GM23338 (cell line): ENCODE results near the gene DPPA2. TPM values are rescaled to one million over a fixed set of nuclear protein-coding genes. Genes with fewer than 3 reads are reported as not detected.

Source experiments
- ATAC-seq: fragments of 200-7000 bp; cut with Tn5 transposase; 3 replicates; pipeline ENCODE4 v1.9.1; 2020
- DNase-seq: peaks from one replicate; pipeline ENCODE4 v3.0.0-alpha.2; 2015; ENCODE audit warnings: low spot score
- H2AFZ ChIP-seq: fragments of 200-600 bp; sonication (generic); 2 replicates; pipeline ENCODE4 v1.8.0; 2016; ENCODE audit warnings: antibody characterized with exemption, mild to moderate bottlenecking, moderate library complexity
- H3F3A ChIP-seq: fragments of 200-600 bp; sonication (generic); replicated peaks from 2 replicates; pipeline ENCODE4 v1.8.0; 2017; ENCODE audit warnings: antibody characterized with exemption, mixed run types, low read depth
- H3K27ac ChIP-seq: fragments of 200-600 bp; sonication (generic); 2 replicates; pipeline ENCODE4 v1.6.1; 2016; ENCODE audit warnings: low read depth
- H3K27me3 ChIP-seq: fragments of 200-600 bp; sonication (generic); 2 replicates; pipeline ENCODE4 v1.8.0; 2016; ENCODE audit warnings: mild to moderate bottlenecking, mixed run types, moderate library complexity; ENCODE audit not compliant: insufficient read depth
- H3K36me3 ChIP-seq: fragments of 200-600 bp; sonication (generic); 2 replicates; pipeline ENCODE4 v1.8.0; 2016; ENCODE audit warnings: mild to moderate bottlenecking; ENCODE audit not compliant: insufficient read depth
- H3K4me1 ChIP-seq: fragments of 200-600 bp; sonication (generic); 2 replicates; pipeline ENCODE4 v1.8.0; 2016; ENCODE audit warnings: mild to moderate bottlenecking, moderate library complexity; ENCODE audit not compliant: insufficient read depth
- H3K4me2 ChIP-seq: fragments of 200-600 bp; sonication (generic); 2 replicates; pipeline ENCODE4 v1.7.1; 2017; ENCODE audit warnings: mixed run types
- H3K4me3 ChIP-seq: fragments of 200-600 bp; sonication (generic); 2 replicates; pipeline ENCODE4 v1.6.1; 2016; ENCODE audit warnings: mixed run types
- H3K79me2 ChIP-seq: fragments of 200-600 bp; sonication (generic); replicated peaks from 2 replicates; pipeline ENCODE4 v1.8.0; 2017; ENCODE audit warnings: mild to moderate bottlenecking; ENCODE audit not compliant: insufficient read depth
- H3K9me2 ChIP-seq: fragments of 200-600 bp; sonication (generic); 2 replicates; pipeline ENCODE4 v1.8.0; 2017; ENCODE audit not compliant: insufficient read depth
- H4K20me1 ChIP-seq: fragments of 200-600 bp; sonication (generic); replicated peaks from 2 replicates; pipeline ENCODE4 v1.8.0; 2017; ENCODE audit warnings: mild to moderate bottlenecking; ENCODE audit not compliant: insufficient read depth
- H3K27ac Mint-ChIP-seq: 2 replicates; pipeline ENCODE4 v1.8.0; 2020; ENCODE audit warnings: inconsistent platforms, mild to moderate bottlenecking, moderate library complexity, mixed read lengths
- H3K27me3 Mint-ChIP-seq: 3 replicates; pipeline ENCODE4 v1.8.0; 2022; ENCODE audit warnings: low read depth, mild to moderate bottlenecking, moderate library complexity, mixed read lengths, inconsistent platforms; ENCODE audit not compliant: insufficient read depth, poor library complexity
- H3K36me3 Mint-ChIP-seq: 3 replicates; pipeline ENCODE4 v1.8.0; 2021; ENCODE audit warnings: low read depth, mild to moderate bottlenecking, inconsistent platforms, moderate library complexity, mixed read lengths
- H3K4me1 Mint-ChIP-seq: 3 replicates; pipeline ENCODE4 v1.8.0; 2020; ENCODE audit warnings: mild to moderate bottlenecking, inconsistent platforms, mixed read lengths
- H3K4me3 Mint-ChIP-seq: 3 replicates; pipeline ENCODE4 v1.8.0; 2021; ENCODE audit warnings: moderate library complexity, mild to moderate bottlenecking, inconsistent platforms, mixed read lengths
- H3K9me3 Mint-ChIP-seq: 3 replicates; pipeline ENCODE4 v1.8.0; 2020; ENCODE audit warnings: moderate library complexity, mild to moderate bottlenecking, inconsistent platforms, mixed read lengths
- ZNF114 ChIP-seq: fragments of 250-450 bp; sonication (Bioruptor Pico); IDR thresholded peaks from 2 replicates; pipeline ENCODE4 v1.5.0; 2020; ENCODE audit warnings: mild to moderate bottlenecking, moderate library complexity
- polyA plus RNA-seq: library from polyadenylated mRNA; unstranded; fragments of >200 nt; fragmentation: Nextera tagmentation; extraction: Ambion mirVana; gene quantifications from 2 replicates; pipeline ENCODE4 v1.2.1, GENCODE V29; 2016
- total RNA-seq: library from RNA; depleted of rRNA; stranded (reverse); fragments of >200 nt; shearing (Covaris generic); gene quantifications from 2 replicates; pipeline ENCODE4 v1.2.3, GENCODE V29; 2014
- TF ChIP-seq, protein P1 (sequence below): IDR thresholded peaks from one replicate; pipeline ENCODE4 v1.6.1; 2018; ENCODE audit warnings: antibody characterized with exemption; ENCODE audit not compliant: unreplicated experiment
- TF ChIP-seq, protein P2 (sequence below): fragments of 250-450 bp; sonication (Bioruptor Pico); IDR thresholded peaks from 2 replicates; pipeline ENCODE4 v1.5.0; 2020; ENCODE audit warnings: mild to moderate bottlenecking, moderate library complexity
- TF ChIP-seq, protein P3 (sequence below), 2 experiments: fragments of 200-600 bp in 1 of 2; sonication (generic) in 1 of 2; conservative IDR thresholded peaks; 2 replicates each; pipeline versions ENCODE4 v1.5.1 to v1.6.1; 2016 to 2017; ENCODE audit warnings: antibody characterized with exemption in 2 of 2, low read depth in 2 of 2, mild to moderate bottlenecking in 2 of 2, moderate library complexity in 1 of 2

Gene DPPA2
- total and polyA plus RNA-seq, 2 experiments from 2014 or later = 14.3 to 21.5 TPM

DNA sequence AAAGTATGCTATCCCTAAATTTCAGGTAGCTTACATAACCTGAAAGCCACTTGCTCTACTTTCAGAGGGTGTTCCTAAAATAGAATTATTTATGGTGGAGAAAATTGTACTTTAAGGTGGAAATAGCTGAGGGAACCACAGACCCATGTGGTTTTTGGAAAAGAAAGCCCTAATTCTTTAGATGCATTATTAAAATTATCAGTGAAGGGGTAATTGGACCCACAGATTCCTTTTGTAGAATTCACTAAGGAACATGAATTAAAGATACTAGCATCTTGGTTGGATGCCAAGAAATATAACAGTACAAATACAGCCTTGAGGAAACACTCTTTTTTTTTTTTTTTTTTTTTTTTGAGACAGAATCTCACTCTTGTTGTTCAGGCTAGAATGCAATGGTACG, 37.8 kb downstream of the DPPA2 start:
- peaks cover 17% of the 10 kb centered on the region for H3K4me1 Mint-ChIP-seq
- H3K27ac Mint-ChIP-seq = no peak overlapping the region
- Histone ChIP-seq H3F3A (no peaks in the 10 kb centered on the region), H3K4me1 (peaks cover 9% of the 10 kb centered on the region; the same call in 1 of the 2 replicates), H3K27me3 (no peaks in the 10 kb centered on the region), H3K4me2 (no peak overlapping the region), H3K4me3 (no peak overlapping the region), H3K9me2 (peaks cover 4% of the 10 kb centered on the region; the same call in 1 of the 2 replicates), H3K36me3 (no peaks in the 10 kb centered on the region), H2AFZ (no peak overlapping the region), H3K27ac (no peak overlapping the region), H4K20me1 (no peaks in the 10 kb centered on the region), H3K79me2 (no peaks in the 10 kb centered on the region)
- H3K4me3 Mint-ChIP-seq = no peak overlapping the region
- TF ChIP-seq ZNF114 (CRISPR knock-in tag) = no peak
- TF ChIP-seq, protein P1, sequence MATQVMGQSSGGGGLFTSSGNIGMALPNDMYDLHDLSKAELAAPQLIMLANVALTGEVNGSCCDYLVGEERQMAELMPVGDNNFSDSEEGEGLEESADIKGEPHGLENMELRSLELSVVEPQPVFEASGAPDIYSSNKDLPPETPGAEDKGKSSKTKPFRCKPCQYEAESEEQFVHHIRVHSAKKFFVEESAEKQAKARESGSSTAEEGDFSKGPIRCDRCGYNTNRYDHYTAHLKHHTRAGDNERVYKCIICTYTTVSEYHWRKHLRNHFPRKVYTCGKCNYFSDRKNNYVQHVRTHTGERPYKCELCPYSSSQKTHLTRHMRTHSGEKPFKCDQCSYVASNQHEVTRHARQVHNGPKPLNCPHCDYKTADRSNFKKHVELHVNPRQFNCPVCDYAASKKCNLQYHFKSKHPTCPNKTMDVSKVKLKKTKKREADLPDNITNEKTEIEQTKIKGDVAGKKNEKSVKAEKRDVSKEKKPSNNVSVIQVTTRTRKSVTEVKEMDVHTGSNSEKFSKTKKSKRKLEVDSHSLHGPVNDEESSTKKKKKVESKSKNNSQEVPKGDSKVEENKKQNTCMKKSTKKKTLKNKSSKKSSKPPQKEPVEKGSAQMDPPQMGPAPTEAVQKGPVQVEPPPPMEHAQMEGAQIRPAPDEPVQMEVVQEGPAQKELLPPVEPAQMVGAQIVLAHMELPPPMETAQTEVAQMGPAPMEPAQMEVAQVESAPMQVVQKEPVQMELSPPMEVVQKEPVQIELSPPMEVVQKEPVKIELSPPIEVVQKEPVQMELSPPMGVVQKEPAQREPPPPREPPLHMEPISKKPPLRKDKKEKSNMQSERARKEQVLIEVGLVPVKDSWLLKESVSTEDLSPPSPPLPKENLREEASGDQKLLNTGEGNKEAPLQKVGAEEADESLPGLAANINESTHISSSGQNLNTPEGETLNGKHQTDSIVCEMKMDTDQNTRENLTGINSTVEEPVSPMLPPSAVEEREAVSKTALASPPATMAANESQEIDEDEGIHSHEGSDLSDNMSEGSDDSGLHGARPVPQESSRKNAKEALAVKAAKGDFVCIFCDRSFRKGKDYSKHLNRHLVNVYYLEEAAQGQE = no peak
- TF ChIP-seq, protein P2, sequence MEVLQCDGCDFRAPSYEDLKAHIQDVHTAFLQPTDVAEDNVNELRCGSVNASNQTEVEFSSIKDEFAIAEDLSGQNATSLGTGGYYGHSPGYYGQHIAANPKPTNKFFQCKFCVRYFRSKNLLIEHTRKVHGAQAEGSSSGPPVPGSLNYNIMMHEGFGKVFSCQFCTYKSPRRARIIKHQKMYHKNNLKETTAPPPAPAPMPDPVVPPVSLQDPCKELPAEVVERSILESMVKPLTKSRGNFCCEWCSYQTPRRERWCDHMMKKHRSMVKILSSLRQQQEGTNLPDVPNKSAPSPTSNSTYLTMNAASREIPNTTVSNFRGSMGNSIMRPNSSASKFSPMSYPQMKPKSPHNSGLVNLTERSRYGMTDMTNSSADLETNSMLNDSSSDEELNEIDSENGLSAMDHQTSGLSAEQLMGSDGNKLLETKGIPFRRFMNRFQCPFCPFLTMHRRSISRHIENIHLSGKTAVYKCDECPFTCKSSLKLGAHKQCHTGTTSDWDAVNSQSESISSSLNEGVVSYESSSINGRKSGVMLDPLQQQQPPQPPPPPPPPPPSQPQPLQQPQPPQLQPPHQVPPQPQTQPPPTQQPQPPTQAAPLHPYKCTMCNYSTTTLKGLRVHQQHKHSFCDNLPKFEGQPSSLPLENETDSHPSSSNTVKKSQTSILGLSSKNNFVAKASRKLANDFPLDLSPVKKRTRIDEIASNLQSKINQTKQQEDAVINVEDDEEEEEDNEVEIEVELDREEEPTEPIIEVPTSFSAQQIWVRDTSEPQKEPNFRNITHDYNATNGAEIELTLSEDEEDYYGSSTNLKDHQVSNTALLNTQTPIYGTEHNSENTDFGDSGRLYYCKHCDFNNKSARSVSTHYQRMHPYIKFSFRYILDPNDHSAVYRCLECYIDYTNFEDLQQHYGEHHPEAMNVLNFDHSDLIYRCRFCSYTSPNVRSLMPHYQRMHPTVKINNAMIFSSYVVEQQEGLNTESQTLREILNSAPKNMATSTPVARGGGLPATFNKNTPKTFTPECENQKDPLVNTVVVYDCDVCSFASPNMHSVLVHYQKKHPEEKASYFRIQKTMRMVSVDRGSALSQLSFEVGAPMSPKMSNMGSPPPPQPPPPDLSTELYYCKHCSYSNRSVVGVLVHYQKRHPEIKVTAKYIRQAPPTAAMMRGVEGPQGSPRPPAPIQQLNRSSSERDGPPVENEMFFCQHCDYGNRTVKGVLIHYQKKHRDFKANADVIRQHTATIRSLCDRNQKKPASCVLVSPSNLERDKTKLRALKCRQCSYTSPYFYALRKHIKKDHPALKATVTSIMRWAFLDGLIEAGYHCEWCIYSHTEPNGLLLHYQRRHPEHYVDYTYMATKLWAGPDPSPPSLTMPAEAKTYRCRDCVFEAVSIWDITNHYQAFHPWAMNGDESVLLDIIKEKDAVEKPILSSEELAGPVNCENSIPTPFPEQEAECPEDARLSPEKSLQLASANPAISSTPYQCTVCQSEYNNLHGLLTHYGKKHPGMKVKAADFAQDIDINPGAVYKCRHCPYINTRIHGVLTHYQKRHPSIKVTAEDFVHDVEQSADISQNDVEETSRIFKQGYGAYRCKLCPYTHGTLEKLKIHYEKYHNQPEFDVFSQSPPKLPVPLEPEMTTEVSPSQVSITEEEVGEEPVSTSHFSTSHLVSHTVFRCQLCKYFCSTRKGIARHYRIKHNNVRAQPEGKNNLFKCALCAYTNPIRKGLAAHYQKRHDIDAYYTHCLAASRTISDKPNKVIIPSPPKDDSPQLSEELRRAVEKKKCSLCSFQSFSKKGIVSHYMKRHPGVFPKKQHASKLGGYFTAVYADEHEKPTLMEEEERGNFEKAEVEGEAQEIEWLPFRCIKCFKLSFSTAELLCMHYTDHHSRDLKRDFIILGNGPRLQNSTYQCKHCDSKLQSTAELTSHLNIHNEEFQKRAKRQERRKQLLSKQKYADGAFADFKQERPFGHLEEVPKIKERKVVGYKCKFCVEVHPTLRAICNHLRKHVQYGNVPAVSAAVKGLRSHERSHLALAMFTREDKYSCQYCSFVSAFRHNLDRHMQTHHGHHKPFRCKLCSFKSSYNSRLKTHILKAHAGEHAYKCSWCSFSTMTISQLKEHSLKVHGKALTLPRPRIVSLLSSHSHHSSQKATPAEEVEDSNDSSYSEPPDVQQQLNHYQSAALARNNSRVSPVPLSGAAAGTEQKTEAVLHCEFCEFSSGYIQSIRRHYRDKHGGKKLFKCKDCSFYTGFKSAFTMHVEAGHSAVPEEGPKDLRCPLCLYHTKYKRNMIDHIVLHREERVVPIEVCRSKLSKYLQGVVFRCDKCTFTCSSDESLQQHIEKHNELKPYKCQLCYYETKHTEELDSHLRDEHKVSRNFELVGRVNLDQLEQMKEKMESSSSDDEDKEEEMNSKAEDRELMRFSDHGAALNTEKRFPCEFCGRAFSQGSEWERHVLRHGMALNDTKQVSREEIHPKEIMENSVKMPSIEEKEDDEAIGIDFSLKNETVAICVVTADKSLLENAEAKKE = no peak
- TF ChIP-seq, protein P3, sequence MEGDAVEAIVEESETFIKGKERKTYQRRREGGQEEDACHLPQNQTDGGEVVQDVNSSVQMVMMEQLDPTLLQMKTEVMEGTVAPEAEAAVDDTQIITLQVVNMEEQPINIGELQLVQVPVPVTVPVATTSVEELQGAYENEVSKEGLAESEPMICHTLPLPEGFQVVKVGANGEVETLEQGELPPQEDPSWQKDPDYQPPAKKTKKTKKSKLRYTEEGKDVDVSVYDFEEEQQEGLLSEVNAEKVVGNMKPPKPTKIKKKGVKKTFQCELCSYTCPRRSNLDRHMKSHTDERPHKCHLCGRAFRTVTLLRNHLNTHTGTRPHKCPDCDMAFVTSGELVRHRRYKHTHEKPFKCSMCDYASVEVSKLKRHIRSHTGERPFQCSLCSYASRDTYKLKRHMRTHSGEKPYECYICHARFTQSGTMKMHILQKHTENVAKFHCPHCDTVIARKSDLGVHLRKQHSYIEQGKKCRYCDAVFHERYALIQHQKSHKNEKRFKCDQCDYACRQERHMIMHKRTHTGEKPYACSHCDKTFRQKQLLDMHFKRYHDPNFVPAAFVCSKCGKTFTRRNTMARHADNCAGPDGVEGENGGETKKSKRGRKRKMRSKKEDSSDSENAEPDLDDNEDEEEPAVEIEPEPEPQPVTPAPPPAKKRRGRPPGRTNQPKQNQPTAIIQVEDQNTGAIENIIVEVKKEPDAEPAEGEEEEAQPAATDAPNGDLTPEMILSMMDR (conservative IDR thresholded peaks at IDR 0.05; ENCODE audit: low read depth in 2 of 2) = no peak
- ATAC-seq (no peak), DNase-seq (no peak)
- no peaks in the 10 kb centered on the region for H3K9me3 Mint-ChIP-seq
- no peaks in the 10 kb centered on the region for H3K27me3 Mint-ChIP-seq
- no peaks in the 10 kb centered on the region; the same call in 2 of the 3 replicates for H3K36me3 Mint-ChIP-seq
